Activated CD4-positive, CD25-positive, alpha-beta regulatory T cell treated with anti-CD3 and anti-CD28 coated beads, Interleukin-2, amount 50 U/mL, for 24 hours (primary cell): Measurements from ENCODE around the gene DCLK2.

ENCODE experiments used
- ATAC-seq, 2 donors: fragments of 150-1000 bp; cut with Tn5 transposase; one replicate each; pipeline ENCODE4 v1.10.0; 2021; ENCODE audit warnings: mild to moderate bottlenecking in 1 of 2, moderate library complexity in 1 of 2

The DCLK2 gene

DNA sequence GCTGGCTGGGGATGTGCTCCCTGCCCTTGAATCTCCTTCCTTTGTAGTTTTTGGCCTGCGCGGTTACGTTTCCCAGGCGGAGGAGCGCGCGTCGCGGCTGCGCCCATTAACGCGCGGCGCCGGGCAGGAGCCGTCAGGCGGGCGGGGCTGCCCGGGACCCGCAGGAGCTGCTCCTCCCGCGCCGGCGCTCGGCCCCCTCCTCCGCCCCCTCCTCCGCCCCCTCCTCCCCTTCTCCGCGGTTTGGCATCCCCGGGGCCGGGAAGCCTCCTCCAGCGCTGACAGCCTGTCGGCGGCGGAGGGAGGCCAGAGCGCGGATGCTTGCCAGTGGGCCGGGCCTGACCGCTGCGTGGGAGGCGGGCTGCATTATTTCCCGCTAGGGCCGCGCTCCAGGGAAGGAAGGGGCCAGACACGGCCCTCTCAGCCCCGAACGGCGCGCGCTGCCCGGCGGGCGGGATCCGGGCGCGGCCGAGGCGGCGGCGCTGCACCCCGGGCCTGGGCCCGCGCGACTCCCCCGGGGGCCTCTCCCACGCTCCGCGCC is at the start of gene DCLK2:
Gene DCLK2, plus strand, starts transcription at position 405 of the 538 bp plus-strand sequence. CDS start 583 bp downstream, outside the sequence.
- no peak for ATAC-seq

DNA sequence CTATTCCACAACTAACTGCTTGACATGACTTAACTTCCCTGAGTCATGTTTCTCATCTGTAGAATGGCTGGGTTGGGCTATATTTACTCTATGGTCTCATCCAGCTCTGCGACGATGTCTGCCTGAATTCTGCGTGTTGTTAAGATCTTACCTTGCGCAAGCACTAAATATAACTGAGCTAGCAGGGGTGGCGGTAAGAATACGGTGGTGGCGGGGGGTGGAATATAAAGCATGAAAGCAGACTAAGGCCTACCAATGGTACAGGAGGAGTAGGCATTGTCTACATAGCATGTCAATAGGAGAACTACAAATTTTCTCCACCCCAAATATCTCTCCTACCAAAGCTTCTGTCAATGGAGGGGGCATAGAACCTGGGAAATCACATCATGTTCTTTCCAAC is 45.7 kb upstream of the DCLK2 start:
- ATAC-seq: no peak

GRCh38 chr4:150033081-150033480 is 45.2 kb upstream of the DCLK2 start:
- no peak for ATAC-seq

- no peak for ATAC-seq
Observed at GRCh38 chr4:150033901-150034300, 44.3 kb upstream of the DCLK2 start.

DNA sequence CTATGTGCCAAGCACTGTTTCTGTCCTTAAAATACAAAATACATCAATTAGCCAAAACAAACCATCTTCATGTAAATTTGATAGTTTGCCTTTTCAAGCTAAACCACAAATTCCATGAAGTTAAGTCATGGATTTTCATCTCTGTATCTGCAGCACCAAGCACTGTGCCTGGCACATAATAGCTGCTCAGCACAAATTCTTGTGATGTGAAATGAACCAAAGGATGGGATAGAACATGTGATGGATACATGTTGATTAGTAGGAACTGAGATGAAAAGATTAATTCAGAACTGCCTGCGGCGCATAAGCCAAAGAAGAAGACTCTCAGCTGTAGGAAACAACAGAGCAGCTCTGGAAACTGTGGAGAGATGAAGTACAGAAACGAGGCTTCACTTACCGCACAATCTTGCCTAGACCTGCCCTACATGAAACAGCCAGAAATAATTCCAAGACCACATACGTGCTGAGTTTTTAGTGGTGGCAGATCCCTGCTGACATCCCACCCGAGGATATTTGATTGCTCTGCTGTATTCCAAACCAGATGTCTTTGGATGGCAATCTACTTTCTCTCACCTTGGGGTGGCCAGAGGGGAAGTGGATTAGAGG is 40.9 kb upstream of the DCLK2 start:
- ATAC-seq: no peak

GRCh38 chr4:150038335-150039076 is 39.7 kb upstream of the DCLK2 start:
- ATAC-seq: peak; percentile 44 to 48

DNA sequence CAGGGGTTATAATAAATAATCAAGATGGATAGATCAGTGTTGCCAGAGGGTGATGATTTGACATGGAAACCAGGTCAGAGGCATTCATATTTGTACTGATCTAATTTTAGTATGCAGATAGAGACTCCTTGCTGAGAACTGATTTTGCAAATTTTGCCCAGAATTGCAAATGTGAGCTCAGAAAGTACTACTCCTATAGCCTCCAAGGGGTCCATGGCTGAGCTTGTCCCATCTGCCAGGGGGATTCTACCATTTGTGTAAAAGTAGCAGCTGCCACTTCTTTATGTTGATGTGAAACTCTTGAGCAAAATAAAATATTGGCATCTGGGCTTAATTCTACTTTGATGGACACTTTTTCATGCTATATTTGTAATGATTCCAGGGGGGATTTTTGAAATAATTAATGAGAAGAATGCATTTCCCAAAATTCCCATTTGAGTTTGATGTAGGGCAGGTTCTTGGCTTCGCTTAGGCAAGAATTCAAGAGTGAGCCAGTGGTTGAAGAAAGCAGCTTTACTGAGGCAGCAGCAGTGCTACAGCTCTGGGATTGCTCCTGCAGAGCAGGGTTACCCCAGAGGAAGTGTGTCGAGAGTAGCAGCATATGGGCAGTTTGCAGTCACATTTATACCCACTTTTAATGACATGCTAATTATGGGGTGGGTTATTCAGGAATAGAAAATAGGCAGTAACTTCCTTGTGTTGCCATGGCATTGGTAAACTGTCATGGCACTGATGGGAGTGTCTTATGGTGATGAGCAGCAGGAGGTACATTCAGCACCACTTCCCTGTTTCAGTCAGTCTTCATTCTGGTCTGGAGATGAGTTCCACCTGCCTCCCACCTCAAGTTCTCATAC is 38.7 kb upstream of the DCLK2 start:
- no peak for ATAC-seq

DNA sequence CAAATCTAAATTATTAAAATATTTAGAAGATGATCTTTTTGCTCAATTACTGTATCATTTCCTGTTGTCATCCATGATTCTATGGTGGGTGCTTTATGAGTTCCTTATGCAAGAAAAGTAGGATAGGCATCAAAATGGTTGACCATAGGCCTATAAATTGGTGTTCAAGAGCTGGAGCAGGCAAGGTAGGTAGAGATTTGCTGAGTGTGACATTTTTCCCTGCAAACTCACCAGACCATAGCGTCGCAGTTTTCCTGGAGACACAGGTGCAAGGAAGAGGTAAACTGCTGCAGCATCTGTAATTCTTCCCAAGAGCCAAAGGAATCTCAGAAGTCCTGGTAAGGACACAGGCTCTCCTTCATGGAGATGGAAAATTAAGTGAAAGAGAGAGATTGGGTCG is 33.7 kb upstream of the DCLK2 start:
- ATAC-seq: no peak

GRCh38 chr4:150045410-150045809 is 32.8 kb upstream of the DCLK2 start:
- ATAC-seq: no peak

- ATAC-seq: no peak
Observed at GRCh38 chr4:150046728-150047217, 31.5 kb upstream of the DCLK2 start.

- ATAC-seq: no peak
Observed at GRCh38 chr4:150047546-150047945, 30.7 kb upstream of the DCLK2 start.

- ATAC-seq: no peak
Observed at GRCh38 chr4:150049682-150050081, 28.6 kb upstream of the DCLK2 start.

- ATAC-seq: no peak
Observed at GRCh38 chr4:150050566-150050965, 27.7 kb upstream of the DCLK2 start.

DNA sequence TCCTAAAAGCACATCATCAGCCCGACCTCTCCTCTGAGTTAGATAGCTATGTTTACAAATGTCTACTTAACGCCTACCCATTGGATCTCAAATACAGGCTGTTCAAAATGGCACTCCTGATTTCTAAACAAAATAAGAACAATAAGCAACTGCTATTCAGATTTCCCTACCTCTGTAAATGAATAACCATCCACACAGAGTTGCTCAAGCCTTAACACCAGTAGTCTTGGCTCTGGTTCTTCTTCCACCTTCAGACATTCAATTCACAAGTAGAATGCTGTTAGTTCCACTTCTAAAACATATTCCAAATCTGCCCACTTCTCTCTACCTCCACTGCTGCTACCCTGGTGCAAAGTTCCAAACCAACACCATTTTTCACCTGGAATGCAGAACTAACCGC is 27.1 kb upstream of the DCLK2 start:
- ATAC-seq: no peak

GRCh38 chr4:150055467-150055866 is 22.8 kb upstream of the DCLK2 start:
- no peak for ATAC-seq

DNA sequence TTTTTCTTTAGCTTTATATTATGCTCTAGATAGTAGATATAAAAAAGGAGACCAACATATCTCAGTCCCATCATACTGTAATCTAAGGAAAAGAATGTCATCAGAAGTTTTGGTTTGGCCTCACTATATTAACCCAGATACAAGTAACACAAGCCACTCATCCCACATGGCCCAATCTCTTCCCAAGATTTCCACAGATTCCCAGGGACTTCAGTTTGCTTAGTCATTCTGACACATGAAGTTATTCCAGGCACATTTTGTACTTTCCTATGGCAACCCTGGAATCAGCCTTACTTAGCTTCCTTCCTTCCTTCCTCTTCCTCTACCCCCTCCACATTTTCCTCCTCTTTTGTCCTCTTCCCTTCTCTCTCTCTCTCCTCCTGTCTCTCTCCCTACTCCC is 21.7 kb upstream of the DCLK2 start:
- no peak for ATAC-seq

DNA sequence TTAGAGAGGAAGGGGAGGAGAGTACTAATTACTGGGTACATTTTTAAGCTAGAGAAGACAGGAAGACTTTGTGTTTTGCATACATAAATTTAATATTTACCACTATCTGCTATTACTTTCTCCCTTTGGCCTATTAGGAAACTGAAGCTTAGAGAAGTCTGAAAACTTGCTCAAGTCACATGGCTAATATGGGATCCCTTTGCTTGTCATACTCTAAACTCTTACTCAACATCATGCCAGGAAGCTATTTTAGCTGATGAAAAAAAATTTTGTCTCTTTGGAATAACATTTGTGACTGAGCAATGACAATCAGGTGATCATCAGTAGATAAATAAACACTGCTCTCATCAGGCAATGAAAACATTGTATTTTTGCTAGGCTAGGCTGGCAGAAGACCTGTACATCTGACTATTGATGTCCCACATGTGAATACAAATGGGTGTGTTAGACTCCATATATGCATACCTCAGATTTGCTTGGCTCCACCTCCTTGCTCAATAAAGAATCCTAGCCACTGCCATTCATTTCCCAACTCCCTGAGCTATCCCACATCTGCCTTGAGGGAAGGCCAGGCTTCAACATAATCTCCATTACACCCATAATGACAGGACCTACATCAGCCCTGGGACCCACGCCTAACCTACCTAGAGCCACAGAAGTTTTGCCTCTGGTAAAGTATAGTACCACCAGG is 17.0 kb upstream of the DCLK2 start:
- no peak for ATAC-seq

DNA sequence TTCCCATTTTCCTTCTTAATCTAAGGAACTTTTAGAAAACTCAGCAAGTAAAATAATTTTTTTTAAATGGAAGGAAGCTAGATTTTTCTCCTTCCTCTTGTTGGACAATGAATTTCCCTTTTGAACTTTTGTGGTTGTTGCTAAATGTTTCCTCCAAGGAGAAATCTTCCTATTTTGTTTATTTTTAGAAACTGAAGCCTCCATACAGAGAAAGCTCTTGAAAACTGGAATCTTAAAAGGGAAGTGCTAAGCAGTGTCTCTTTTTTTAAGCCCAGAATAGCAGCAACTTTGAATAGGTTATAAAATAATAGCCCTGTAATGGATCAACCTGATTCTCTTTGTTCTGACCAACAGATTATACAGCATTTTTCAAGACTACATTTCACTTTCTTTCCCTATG is 15.1 kb upstream of the DCLK2 start:
- no peak for ATAC-seq

DNA sequence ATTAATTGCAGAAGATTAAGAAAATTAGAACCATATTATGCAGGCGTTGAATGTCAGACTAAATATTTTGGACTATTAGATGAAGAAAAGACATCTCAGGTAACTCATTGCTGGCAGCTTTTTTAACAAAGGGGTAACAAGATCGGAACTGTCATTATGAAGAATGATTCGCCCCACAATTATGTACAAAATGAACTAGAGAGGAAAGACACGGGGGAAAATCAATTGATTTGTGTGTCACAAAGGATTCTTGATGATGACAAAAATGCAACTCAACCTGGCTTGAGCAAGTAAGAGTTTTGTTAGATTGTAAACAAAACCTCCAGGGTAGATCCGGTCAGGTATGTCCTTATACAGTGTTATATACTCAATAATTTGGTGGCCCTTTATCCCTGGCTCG is 12.5 kb upstream of the DCLK2 start:
- ATAC-seq: no peak

- ATAC-seq: no peak
Observed at GRCh38 chr4:150067859-150068258, 10.4 kb upstream of the DCLK2 start.

DNA sequence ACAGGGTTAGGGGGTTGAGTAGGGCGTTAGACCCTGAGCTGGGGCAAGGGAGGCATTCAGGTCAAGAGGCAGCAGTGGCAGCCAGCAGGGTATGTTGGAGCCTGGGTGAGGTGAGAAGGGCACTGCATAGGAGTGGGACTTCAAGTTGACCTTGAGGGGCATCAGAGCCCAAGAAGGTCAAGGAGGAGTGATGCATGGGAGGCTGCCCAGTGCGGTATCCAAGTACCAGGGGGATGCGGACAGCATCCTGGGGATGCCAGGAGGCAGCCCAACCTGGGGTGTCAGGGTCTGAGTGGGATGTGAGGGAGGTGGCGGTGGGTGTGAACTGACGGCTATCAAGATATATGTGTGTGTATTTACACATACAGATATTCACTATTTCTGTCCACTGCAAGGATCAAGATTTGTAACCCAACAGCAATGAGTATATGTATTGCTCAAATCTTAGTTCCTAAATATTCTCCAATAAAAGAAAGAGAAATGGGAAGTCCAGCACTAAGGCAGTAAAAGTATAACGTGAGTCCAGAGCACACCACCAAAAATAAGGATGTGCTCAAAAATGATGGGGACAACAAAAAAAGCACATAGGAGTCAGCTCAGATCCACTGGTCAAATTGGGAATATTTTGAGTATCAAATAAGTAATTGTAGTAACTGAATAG is 9.8 kb upstream of the DCLK2 start:
- ATAC-seq: no peak

- no peak for ATAC-seq
Observed at GRCh38 chr4:150069353-150069752, 8.9 kb upstream of the DCLK2 start.
